Lower leg skin (tissue), 4 donors: Measurements from ENCODE around the gene SLC44A3. TPM values are rescaled to one million over a fixed set of nuclear protein-coding genes. Genes with fewer than 3 reads are reported as not detected.
A peak's percentile ranks its signal among the peaks of the same experiment; 100 is the strongest.

Source experiments
- DNase-seq, 2 donors: peaks; one replicate each; pipeline ENCODE4 v3.0.0-alpha.2; 2019; ENCODE audit warnings: low spot score in 2 of 2
- H3K4me3 ChIP-seq: fragments of 200-600 bp; sonication (generic); 2 replicates; pipeline ENCODE4 v1.5.1; 2017; ENCODE audit warnings: mild to moderate bottlenecking, low read depth; ENCODE audit not compliant: poor library complexity, severe bottlenecking
- POLR2A ChIP-seq, 2 donors: fragments of 450-650 bp; IDR thresholded peaks; one replicate each; pipeline ENCODE4 v1.6.1; 2016 to 2017; ENCODE audit warnings: antibody characterized with exemption in 2 of 2, mild to moderate bottlenecking in 1 of 2, moderate library complexity in 1 of 2
- WGBS, 2 donors: methylation state at CpG; one replicate each; pipeline ENCODE4 v1.1.5; 2018; 5-methylcytosine and 5-hydroxymethylcytosine counted together
- intact Hi-C: fragments of 100-400 bp; cut with DNase I; formaldehyde crosslinking; loops from one replicate; pipeline ENCODE4 v1.15.0; 2023; ENCODE audit warnings: low total_unique reads
- total RNA-seq, 4 donors: library from RNA; depleted of rRNA; stranded (reverse); fragments of >200 nt; gene quantifications; one replicate each; pipeline ENCODE4 v1.1.0, GENCODE V29; 2016
- TF ChIP-seq, protein P1 (sequence below), 3 donors: fragments of 450-650 bp; IDR thresholded peaks; one replicate each; pipeline ENCODE4 v1.5.1; 2016; ENCODE audit warnings: antibody characterized with exemption in 3 of 3, mild to moderate bottlenecking in 3 of 3, moderate library complexity in 2 of 3

SLC44A3 gene
- total RNA-seq, 4 donors from 2014 or later, result 5.4 to 10.5 (median 6.1) TPM

- H3K4me3 ChIP-seq, result peak overlapping the region; percentile 18
- 21 to 29% methylated on average over 32 to 39 of the region's 40 CpGs for WGBS, 2 donors
- DNase-seq, result peak; percentile 29 to 89
- TF ChIP-seq POLR2A (IDR thresholded peaks at IDR 0.05), result no peak
- TF ChIP-seq, protein P1, sequence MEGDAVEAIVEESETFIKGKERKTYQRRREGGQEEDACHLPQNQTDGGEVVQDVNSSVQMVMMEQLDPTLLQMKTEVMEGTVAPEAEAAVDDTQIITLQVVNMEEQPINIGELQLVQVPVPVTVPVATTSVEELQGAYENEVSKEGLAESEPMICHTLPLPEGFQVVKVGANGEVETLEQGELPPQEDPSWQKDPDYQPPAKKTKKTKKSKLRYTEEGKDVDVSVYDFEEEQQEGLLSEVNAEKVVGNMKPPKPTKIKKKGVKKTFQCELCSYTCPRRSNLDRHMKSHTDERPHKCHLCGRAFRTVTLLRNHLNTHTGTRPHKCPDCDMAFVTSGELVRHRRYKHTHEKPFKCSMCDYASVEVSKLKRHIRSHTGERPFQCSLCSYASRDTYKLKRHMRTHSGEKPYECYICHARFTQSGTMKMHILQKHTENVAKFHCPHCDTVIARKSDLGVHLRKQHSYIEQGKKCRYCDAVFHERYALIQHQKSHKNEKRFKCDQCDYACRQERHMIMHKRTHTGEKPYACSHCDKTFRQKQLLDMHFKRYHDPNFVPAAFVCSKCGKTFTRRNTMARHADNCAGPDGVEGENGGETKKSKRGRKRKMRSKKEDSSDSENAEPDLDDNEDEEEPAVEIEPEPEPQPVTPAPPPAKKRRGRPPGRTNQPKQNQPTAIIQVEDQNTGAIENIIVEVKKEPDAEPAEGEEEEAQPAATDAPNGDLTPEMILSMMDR (IDR thresholded peaks at IDR 0.05), result no peak
- intact Hi-C loops, result loop anchor here (10.0 kb wide), 1 partner anchor 73 kb away; no protein-coding TSS in a partner anchor
Observed at GRCh38 chr1:94927405-94928175, 107.4 kb downstream of the SLC44A3 start.

- intact Hi-C loops, result loop anchor here (10.0 kb wide), 1 partner anchor 74 kb away; no protein-coding TSS in a partner anchor
- DNase-seq, result no peak
- H3K4me3 ChIP-seq, result no peak overlapping the region
- no peak for TF ChIP-seq POLR2A (IDR thresholded peaks at IDR 0.05)
- TF ChIP-seq, protein P1 (IDR thresholded peaks at IDR 0.05), result no peak
- 54 to 57% methylated on average over 7 of the region's 7 CpGs for WGBS, 2 donors
Observed at GRCh38 chr1:94928293-94928939, 108.3 kb downstream of the SLC44A3 start.

DNA sequence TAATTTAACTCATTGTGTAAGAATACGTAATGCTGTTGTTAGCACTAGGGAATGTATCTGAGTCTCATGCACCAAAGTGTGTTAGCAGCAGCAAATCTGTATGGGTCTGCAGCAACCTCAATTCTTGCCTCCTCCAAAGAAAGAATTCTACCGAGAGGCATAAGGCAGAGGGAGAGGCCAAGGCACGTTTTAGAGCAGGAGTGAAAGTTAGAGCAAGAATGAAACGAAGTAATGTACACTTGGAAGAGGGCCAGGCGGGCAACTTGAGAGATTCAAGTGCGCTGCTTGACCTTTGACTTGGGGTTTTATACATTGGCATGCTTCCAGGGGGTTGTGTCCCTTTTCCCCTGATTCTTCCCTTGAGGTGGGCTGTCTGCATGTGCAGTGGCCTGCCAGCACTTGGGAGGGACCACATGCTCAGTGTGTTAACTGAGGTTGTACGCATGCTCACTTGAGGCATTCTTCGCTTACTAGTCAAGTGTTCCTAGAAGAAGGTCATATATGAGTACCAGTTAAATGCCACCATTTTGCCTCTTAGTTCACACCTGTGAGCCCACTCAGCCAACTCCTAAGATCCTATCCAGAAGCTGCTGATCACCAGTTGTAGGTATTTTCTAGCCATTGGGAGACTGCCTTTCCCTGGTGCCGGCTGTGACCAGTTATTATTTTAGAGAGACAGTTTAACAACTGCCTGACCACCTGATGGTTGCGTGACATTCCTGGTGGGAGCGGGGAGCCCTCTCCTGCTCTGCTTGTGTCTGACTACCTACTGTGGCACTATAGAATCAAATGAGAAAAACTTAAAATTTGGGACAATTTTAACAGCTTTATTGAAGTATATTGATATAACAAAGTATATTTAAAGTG, 109.4 kb downstream of the SLC44A3 start:
- TF ChIP-seq, protein P1 (IDR thresholded peaks at IDR 0.05), result no peak
- TF ChIP-seq POLR2A (IDR thresholded peaks at IDR 0.05), result no peak
- 73 to 81% methylated on average over 11 of the region's 11 CpGs for WGBS, 2 donors
- intact Hi-C loops, result loop anchor here (10.0 kb wide), 1 partner anchor 75 kb away; no protein-coding TSS in a partner anchor
- no peak overlapping the region for H3K4me3 ChIP-seq
- DNase-seq, result no peak

DNA sequence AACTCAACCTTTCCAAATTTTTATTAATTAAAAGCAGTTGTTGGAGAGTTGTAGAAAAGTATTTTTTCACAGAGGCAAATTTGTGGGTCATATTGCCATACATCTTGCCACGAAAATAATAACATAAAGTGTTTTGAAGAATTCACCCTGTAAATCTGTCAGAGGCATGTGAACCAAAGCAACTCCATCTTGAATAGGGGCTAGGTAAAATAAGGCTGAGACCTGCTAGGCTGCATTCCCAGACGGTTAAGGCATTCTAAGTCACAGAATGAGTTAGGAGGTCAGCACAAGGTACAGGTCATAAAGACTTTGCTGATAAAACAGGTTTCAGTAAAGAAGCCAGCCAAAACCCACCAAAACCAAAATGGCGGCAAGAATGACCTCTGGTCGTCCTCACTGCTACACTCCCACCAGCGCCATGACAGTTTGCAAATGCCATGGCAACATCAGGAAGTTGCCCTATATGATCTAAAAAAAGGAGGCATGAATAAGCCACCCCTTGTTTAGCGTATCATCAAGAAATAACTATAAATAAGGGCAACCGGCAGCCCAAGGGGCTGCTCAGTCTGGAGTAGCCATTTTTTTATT, 111.2 kb downstream of the SLC44A3 start:
- no peak overlapping the region for H3K4me3 ChIP-seq
- WGBS, 2 donors, result 91 to 96% methylated on average over 7 of the region's 7 CpGs
- intact Hi-C loops, result no loop called here
- TF ChIP-seq, protein P1 (IDR thresholded peaks at IDR 0.05), result no peak
- TF ChIP-seq POLR2A (IDR thresholded peaks at IDR 0.05), result no peak
- DNase-seq, result no peak

DNA sequence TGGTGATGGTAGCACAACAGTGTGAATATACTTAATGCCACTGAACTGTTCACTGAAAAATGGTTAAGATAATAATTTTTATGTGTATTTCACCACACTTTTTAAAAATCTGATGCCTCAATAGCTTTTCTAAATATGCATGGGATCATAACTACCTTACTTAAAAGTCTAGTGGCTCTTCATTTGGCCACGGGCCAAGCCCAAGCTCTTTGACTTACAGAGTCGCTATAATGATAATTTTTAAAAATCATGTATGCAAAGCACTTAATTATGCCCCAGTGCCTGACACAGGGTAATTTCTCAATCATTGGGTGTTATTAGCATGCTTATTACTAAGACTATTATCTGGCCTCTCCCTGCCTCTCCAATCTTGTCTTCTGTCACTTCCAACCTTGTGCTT, 114.4 kb downstream of the SLC44A3 start:
- TF ChIP-seq POLR2A (IDR thresholded peaks at IDR 0.05), result no peak
- TF ChIP-seq, protein P1 (IDR thresholded peaks at IDR 0.05), result no peak
- no peak overlapping the region for H3K4me3 ChIP-seq
- WGBS, 2 donors, result 56 to 74% methylated on average over 2 of the region's 2 CpGs
- DNase-seq, result no peak
- intact Hi-C loops, result no loop called here
